ENCODE measurements around the gene TGFBR3.

The TGFBR3 gene

DNA sequence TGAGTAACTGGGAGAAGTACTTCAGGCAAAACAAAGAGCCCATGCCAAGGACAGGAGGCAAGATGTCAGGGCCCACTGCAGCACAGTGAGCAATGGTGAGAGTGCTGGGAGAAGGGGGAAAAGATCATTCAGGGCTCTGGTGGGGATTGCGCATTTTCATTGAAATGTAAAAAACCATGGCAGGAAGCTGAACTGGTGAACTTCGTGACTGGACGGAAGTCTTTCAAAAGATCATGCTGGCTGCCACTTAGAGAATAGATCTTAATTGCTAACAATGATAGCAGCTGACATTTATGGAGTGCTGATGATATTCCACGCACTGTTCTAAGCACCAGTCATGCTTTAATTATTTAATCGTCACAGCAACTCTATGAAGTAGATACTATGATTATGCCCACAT is 107.0 kb downstream of the TGFBR3 start:
- H3F3A ChIP-seq (ENCODE audit: insufficient read depth) = no peaks in the 10 kb centered on the region
- H3K79me2 ChIP-seq (ENCODE audit: insufficient read depth, low read length) = no peaks in the 10 kb centered on the region
- no peak overlapping the region for H2AFZ ChIP-seq (ENCODE audit: low read depth, low read length, severe bottlenecking)
- H3K27ac ChIP-seq (ENCODE audit: low read depth, low read length) = no peak overlapping the region
- no peaks in the 10 kb centered on the region; the same call in 1 of the 2 replicates for H3K27me3 ChIP-seq (ENCODE audit: low read length)
- H3K9me2 ChIP-seq (replicated peaks; ENCODE audit: insufficient read depth, low read length) = no peaks in the 10 kb centered on the region
- no peak for TF ChIP-seq EZH2phosphoT487 (conservative IDR thresholded peaks at IDR 0.05; ENCODE audit: low read length)
- TF ChIP-seq, protein P1, sequence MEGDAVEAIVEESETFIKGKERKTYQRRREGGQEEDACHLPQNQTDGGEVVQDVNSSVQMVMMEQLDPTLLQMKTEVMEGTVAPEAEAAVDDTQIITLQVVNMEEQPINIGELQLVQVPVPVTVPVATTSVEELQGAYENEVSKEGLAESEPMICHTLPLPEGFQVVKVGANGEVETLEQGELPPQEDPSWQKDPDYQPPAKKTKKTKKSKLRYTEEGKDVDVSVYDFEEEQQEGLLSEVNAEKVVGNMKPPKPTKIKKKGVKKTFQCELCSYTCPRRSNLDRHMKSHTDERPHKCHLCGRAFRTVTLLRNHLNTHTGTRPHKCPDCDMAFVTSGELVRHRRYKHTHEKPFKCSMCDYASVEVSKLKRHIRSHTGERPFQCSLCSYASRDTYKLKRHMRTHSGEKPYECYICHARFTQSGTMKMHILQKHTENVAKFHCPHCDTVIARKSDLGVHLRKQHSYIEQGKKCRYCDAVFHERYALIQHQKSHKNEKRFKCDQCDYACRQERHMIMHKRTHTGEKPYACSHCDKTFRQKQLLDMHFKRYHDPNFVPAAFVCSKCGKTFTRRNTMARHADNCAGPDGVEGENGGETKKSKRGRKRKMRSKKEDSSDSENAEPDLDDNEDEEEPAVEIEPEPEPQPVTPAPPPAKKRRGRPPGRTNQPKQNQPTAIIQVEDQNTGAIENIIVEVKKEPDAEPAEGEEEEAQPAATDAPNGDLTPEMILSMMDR (IDR thresholded peaks at IDR 0.05; ENCODE audit: insufficient read depth, low read length, poor library complexity, severe bottlenecking) = no peak
- H3K36me3 ChIP-seq (ENCODE audit: low read length) = no peaks in the 10 kb centered on the region
- H3K4me3 ChIP-seq (ENCODE audit: insufficient read depth, low read length, poor library complexity, severe bottlenecking) = no peak overlapping the region
- H3K9ac ChIP-seq (ENCODE audit: low read length) = no peak overlapping the region
- H4K20me1 ChIP-seq (ENCODE audit: low read depth, low read length) = no peaks in the 10 kb centered on the region
- no peaks in the 10 kb centered on the region for H3K9me3 ChIP-seq (ENCODE audit: insufficient read depth, low read length)
- H3K4me2 ChIP-seq (ENCODE audit: low read depth, low read length, poor library complexity, severe bottlenecking) = no peak overlapping the region

DNA sequence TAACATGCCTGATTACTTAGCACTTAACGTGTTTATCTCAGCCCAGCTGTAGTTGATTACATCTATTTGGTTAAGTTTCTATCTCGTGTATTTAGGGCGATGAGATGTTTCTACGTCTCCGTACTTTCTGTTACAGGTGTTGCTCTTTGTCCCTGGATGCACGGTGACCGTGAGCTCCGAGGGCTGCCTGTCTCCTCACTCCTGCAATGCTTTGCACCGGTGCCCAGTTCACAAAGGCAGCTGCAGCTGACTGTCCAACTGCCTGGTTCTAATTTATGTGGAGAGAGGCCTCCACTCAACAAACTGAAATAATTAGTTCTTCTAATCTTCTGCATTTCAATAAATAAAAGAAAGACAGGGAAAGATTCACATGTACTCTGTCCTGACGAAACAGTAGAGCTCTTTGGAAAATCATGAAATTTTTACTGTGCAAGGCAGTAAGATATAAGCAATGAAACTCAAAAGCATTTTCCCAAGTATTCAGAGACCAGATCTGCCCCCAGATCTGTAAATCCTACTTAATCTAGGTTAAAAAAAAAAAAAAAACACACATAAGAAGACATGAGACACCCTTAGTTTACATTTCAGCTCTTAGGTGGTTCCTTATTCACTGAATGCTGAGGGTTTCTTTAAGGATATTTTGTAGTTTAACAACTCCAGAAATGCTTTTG is 108.2 kb downstream of the TGFBR3 start:
- Histone ChIP-seq H3K9me3 (ENCODE audit: insufficient read depth, low read length) (no peaks in the 10 kb centered on the region), H3F3A (ENCODE audit: insufficient read depth) (no peaks in the 10 kb centered on the region), H3K9me2 (replicated peaks; ENCODE audit: insufficient read depth, low read length) (no peaks in the 10 kb centered on the region), H3K79me2 (ENCODE audit: insufficient read depth, low read length) (no peaks in the 10 kb centered on the region), H3K4me3 (ENCODE audit: insufficient read depth, low read length, poor library complexity, severe bottlenecking) (no peak overlapping the region), H2AFZ (ENCODE audit: low read depth, low read length, severe bottlenecking) (no peak overlapping the region), H3K27me3 (ENCODE audit: low read length) (no peaks in the 10 kb centered on the region; the same call in 1 of the 2 replicates), H3K36me3 (ENCODE audit: low read length) (no peaks in the 10 kb centered on the region), H3K27ac (ENCODE audit: low read depth, low read length) (no peak overlapping the region), H4K20me1 (ENCODE audit: low read depth, low read length) (no peaks in the 10 kb centered on the region), H3K4me2 (ENCODE audit: low read depth, low read length, poor library complexity, severe bottlenecking) (no peak overlapping the region), H3K9ac (ENCODE audit: low read length) (no peak overlapping the region)
- no peak for TF ChIP-seq EZH2phosphoT487 (conservative IDR thresholded peaks at IDR 0.05; ENCODE audit: low read length)
- TF ChIP-seq, protein P1 (IDR thresholded peaks at IDR 0.05; ENCODE audit: insufficient read depth, low read length, poor library complexity, severe bottlenecking) = no peak

DNA sequence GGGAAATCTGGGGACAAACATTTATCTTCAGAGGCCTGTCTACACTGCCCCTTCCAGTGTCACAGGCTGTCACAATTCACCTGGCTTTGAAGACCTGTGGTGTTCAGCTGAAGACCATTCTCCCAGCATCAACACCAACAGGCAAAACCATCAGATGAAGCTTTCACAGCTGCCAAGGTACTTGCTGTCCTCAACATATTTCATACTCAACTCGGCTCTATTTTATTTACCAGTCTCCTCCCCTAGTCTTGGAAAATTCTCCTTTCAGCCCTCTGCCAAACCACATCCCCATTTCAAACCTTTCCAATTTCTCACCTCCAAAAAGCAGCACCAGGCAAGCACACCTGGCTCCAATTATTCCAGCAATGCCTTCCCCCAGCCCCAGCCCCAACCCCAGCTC is 108.8 kb downstream of the TGFBR3 start:
- H3K4me3 ChIP-seq (ENCODE audit: insufficient read depth, low read length, poor library complexity, severe bottlenecking) = no peak overlapping the region
- H3K9me3 ChIP-seq (ENCODE audit: insufficient read depth, low read length) = no peaks in the 10 kb centered on the region
- no peak overlapping the region for H3K27ac ChIP-seq (ENCODE audit: low read depth, low read length)
- H3K4me2 ChIP-seq (ENCODE audit: low read depth, low read length, poor library complexity, severe bottlenecking) = no peak overlapping the region
- no peaks in the 10 kb centered on the region for H4K20me1 ChIP-seq (ENCODE audit: low read depth, low read length)
- no peaks in the 10 kb centered on the region for H3K79me2 ChIP-seq (ENCODE audit: insufficient read depth, low read length)
- TF ChIP-seq, protein P1 (IDR thresholded peaks at IDR 0.05; ENCODE audit: insufficient read depth, low read length, poor library complexity, severe bottlenecking) = no peak
- no peak for TF ChIP-seq EZH2phosphoT487 (conservative IDR thresholded peaks at IDR 0.05; ENCODE audit: low read length)
- no peaks in the 10 kb centered on the region; the same call in 1 of the 2 replicates for H3K27me3 ChIP-seq (ENCODE audit: low read length)
- no peak overlapping the region for H3K9ac ChIP-seq (ENCODE audit: low read length)
- no peaks in the 10 kb centered on the region for H3K9me2 ChIP-seq (replicated peaks; ENCODE audit: insufficient read depth, low read length)
- no peaks in the 10 kb centered on the region for H3K36me3 ChIP-seq (ENCODE audit: low read length)
- H2AFZ ChIP-seq (ENCODE audit: low read depth, low read length, severe bottlenecking) = no peak overlapping the region
- H3F3A ChIP-seq (ENCODE audit: insufficient read depth) = no peaks in the 10 kb centered on the region
